SK-N-SH (cell line): Measurements from ENCODE around the gene LRRC42. TPM values are rescaled to one million over a fixed set of nuclear protein-coding genes. Genes with fewer than 3 reads are reported as not detected.

Experiments
- CTCF ChIA-PET: fragments of 300-600, 350-600 bp; formaldehyde crosslinking; extraction: SDS; loops from one replicate; lab custom pipeline; 2021; lab: Yijun Ruan, JAX
- POLR2A ChIA-PET: fragments of 350-600 bp; sonication (Branson Sonifier 250); formaldehyde crosslinking; extraction: SDS; loops from one replicate; lab custom pipeline; 2020; ENCODE audit warnings: antibody characterized with exemption, inconsistent platforms; lab: Yijun Ruan, JAX
- DNase-seq: peaks from one replicate; pipeline ENCODE4 v3.0.0; 2012
- H2AFZ ChIP-seq: fragments of 200-600 bp; sonication (generic); 2 replicates; pipeline ENCODE4 v1.8.1; 2016; ENCODE audit warnings: antibody characterized with exemption, mild to moderate bottlenecking, low read depth
- H3F3A ChIP-seq: fragments of 200-600 bp; sonication (generic); replicated peaks from 2 replicates; pipeline ENCODE3; 2016; ENCODE audit warnings: antibody characterized with exemption, mild to moderate bottlenecking; ENCODE audit not compliant: insufficient read depth
- H3K27ac ChIP-seq, 2 experiments: fragments of 200-500 bp in 1 of 2; fragments of 200-600 bp in 1 of 2; sonication (Bioruptor generic) in 1 of 2; sonication (generic), shearing (Covaris generic) in 1 of 2; 2 replicates each; pipeline versions ENCODE4 v1.5.1 to v1.6.1; 2014 to 2016; ENCODE audit warnings: low read depth in 2 of 2, inconsistent platforms in 1 of 2, low read length in 1 of 2, mild to moderate bottlenecking in 1 of 2, mixed read lengths in 1 of 2
- H3K27me3 ChIP-seq: fragments of 200-600 bp; sonication (generic), shearing (Covaris generic); 2 replicates; pipeline ENCODE4 v1.6.1; 2016; ENCODE audit warnings: mixed run types; ENCODE audit not compliant: insufficient read depth
- H3K36me3 ChIP-seq, 2 experiments: fragments of 200-500 bp in 1 of 2; fragments of 200-600 bp in 1 of 2; sonication (Bioruptor generic) in 1 of 2; sonication (generic) in 1 of 2; replicated peaks in 1 of 2; 2 replicates each; pipeline versions ENCODE3 to v1.5.1; 2014 to 2016; ENCODE audit warnings: low read length in 1 of 2, mild to moderate bottlenecking in 1 of 2; ENCODE audit not compliant: insufficient read depth in 2 of 2, control insufficient read depth in 1 of 2
- H3K4me1 ChIP-seq, 2 experiments: fragments of 200-500 bp in 1 of 2; fragments of 200-600 bp in 1 of 2; sonication (Bioruptor generic) in 1 of 2; sonication (generic), shearing (Covaris generic) in 1 of 2; 2 replicates each; pipeline versions ENCODE4 v1.5.1 to v1.6.1; 2014 to 2016; ENCODE audit warnings: low read depth in 1 of 2, low read length in 1 of 2, mixed run types in 1 of 2; ENCODE audit not compliant: insufficient read depth in 2 of 2, control insufficient read depth in 1 of 2
- H3K4me2 ChIP-seq: fragments of 200-600 bp; sonication (generic), shearing (Covaris generic); 2 replicates; pipeline ENCODE4 v1.6.1; 2017; ENCODE audit warnings: mixed run types
- H3K4me3 ChIP-seq, 2 experiments: fragments of 200-500 bp in 1 of 2; fragments of 200-600 bp in 1 of 2; sonication (Bioruptor generic) in 1 of 2; sonication (generic), shearing (Covaris generic) in 1 of 2; 2 replicates each; pipeline versions ENCODE4 v1.5.1 to v1.8.1; 2014 to 2016; ENCODE audit warnings: low read depth in 2 of 2, inconsistent platforms in 1 of 2, low read length in 1 of 2, mild to moderate bottlenecking in 1 of 2, mixed read lengths in 1 of 2, moderate library complexity in 1 of 2
- H3K79me2 ChIP-seq: fragments of 200-600 bp; sonication (generic); 2 replicates; pipeline ENCODE4 v1.8.1; 2017; ENCODE audit warnings: mild to moderate bottlenecking; ENCODE audit not compliant: insufficient read depth
- H3K9ac ChIP-seq: fragments of 200-600 bp; sonication (generic); 2 replicates; pipeline ENCODE4 v1.6.1; 2017; ENCODE audit warnings: mixed run types
- H3K9me2 ChIP-seq: fragments of 200-600 bp; sonication (generic); 2 replicates; pipeline ENCODE4 v1.6.1; 2017; ENCODE audit warnings: mixed run types
- H3K9me3 ChIP-seq: fragments of 200-600 bp; sonication (generic); 2 replicates; pipeline ENCODE4 v1.6.1; 2017; ENCODE audit warnings: mixed run types, mild to moderate bottlenecking, moderate library complexity
- H4K20me1 ChIP-seq: fragments of 200-600 bp; sonication (generic); 2 replicates; pipeline ENCODE4 v1.6.1; 2017; ENCODE audit warnings: mild to moderate bottlenecking, mixed run types; ENCODE audit not compliant: insufficient read depth
- CHD2 ChIP-seq: fragments of 150-350 bp; IDR thresholded peaks from 2 replicates; pipeline ENCODE4 v1.6.1; 2018; ENCODE audit warnings: low read length; ENCODE audit not compliant: partially characterized antibody
- CTCF ChIP-seq: fragments of 200-600 bp; sonication (generic); IDR thresholded peaks from 2 replicates; pipeline ENCODE4 v1.6.1; 2017; ENCODE audit warnings: antibody characterized with exemption, mild to moderate bottlenecking, moderate library complexity
- FOXM1 ChIP-seq: IDR thresholded peaks from 2 replicates; pipeline ENCODE4 v1.4.0; 2012; ENCODE audit warnings: low read depth, mild to moderate bottlenecking
- IRF3 ChIP-seq: fragments of 150-350 bp; IDR thresholded peaks from 2 replicates; pipeline ENCODE4 v1.6.1; 2016; ENCODE audit warnings: mild to moderate bottlenecking, low read depth, low read length
- NRF1 ChIP-seq: IDR thresholded peaks from 2 replicates; pipeline ENCODE4 v1.6.1; 2012; ENCODE audit warnings: low read depth, mild to moderate bottlenecking, low read length
- PBX3 ChIP-seq: IDR thresholded peaks from 2 replicates; pipeline ENCODE4; 2012
- RCOR1 ChIP-seq: fragments of 150-350 bp; IDR thresholded peaks from 2 replicates; pipeline ENCODE4 v1.6.1; 2017; ENCODE audit warnings: antibody characterized with exemption, low read length
- RFX5 ChIP-seq: IDR thresholded peaks from 2 replicates; pipeline ENCODE4 v1.6.1; 2012; ENCODE audit warnings: mild to moderate bottlenecking, improper control_type of control experiment, low read length
- RXRA ChIP-seq: IDR thresholded peaks from 2 replicates; pipeline ENCODE4 v1.4.0; 2012; ENCODE audit warnings: low read depth, mild to moderate bottlenecking, borderline replicate concordance
- SIN3A ChIP-seq: IDR thresholded peaks from 2 replicates; pipeline ENCODE4 v1.6.1; 2012; ENCODE audit warnings: low read depth, mild to moderate bottlenecking, low read length, moderate library complexity, borderline replicate concordance
- SMC3 ChIP-seq: IDR thresholded peaks from 2 replicates; pipeline ENCODE4 v1.6.1; 2012; ENCODE audit warnings: low read depth, low read length, improper control_type of control experiment
- USF1 ChIP-seq: IDR thresholded peaks from 2 replicates; pipeline ENCODE4 v1.4.0; 2012; ENCODE audit warnings: low read depth, borderline replicate concordance
- YY1 ChIP-seq: IDR thresholded peaks from 2 replicates; pipeline ENCODE4 v1.4.0; 2012; ENCODE audit warnings: low read depth, mild to moderate bottlenecking
- WGBS: methylation state at CpG from one replicate; pipeline ENCODE4 v1.1.6; 2017; ENCODE audit warnings: low lambda C conversion rate; 5-methylcytosine and 5-hydroxymethylcytosine counted together
- polyA plus RNA-seq, 3 experiments: library from polyadenylated mRNA; depleted of rRNA; stranded (reverse); fragments of >200 nt; gene quantifications; 2 replicates each; pipeline ENCODE4 v1.2.3, GENCODE V29; 2012

The LRRC42 gene
- polyA plus RNA-seq, 1 of the 3 experiments (the other 2 are of a cell fraction): 35.0 TPM

GRCh38 chr1:53930932-53931331, 15.2 kb upstream of the LRRC42 start:
- Histone ChIP-seq H3K9me2 (no peaks in the 10 kb centered on the region), H3K27ac (no peak overlapping the region), H3K36me3 (peaks cover 16 to 78% of the 10 kb centered on the region in 2 experiments), H3K9ac (no peak overlapping the region), H3F3A (no peaks in the 10 kb centered on the region), H3K4me2 (no peak overlapping the region), H3K9me3 (peaks cover 27% of the 10 kb centered on the region; the same call in 1 of the 2 replicates), H3K79me2 (no peaks in the 10 kb centered on the region; the same call in 1 of the 2 replicates), H3K27me3 (no peaks in the 10 kb centered on the region), H3K4me3 (no peak overlapping the region), H3K4me1 (no peaks in the 10 kb centered on the region), H2AFZ (no peak overlapping the region), H4K20me1 (no peaks in the 10 kb centered on the region)
- TF ChIP-seq FOXM1 (no peak), RXRA (no peak), USF1 (no peak), YY1 (no peak), RCOR1 (no peak), SMC3 (no peak), PBX3 (no peak), IRF3 (no peak), CHD2 (no peak), RFX5 (no peak), SIN3A (no peak), NRF1 (no peak), CTCF (no peak)
- 76% methylated on average over 3 of the region's 3 CpGs for WGBS
- CTCF ChIA-PET: interaction anchor here (0.6 to 1.3 kb wide), 2 partner anchors 9 to 81 kb away, joined by 3 read pairs; no protein-coding TSS in a partner anchor
- POLR2A ChIA-PET: no interaction called here
- DNase-seq: no peak

GRCh38 chr1:53931523-53931922, 14.6 kb upstream of the LRRC42 start:
- no peaks in the 10 kb centered on the region for H3K27me3 ChIP-seq
- H3K9me3 ChIP-seq: peaks cover 27% of the 10 kb centered on the region; the same call in 1 of the 2 replicates
- H3K9ac ChIP-seq: no peak overlapping the region
- H3K4me3 ChIP-seq: no peak overlapping the region
- H3K4me2 ChIP-seq: no peak overlapping the region
- H3K4me1 ChIP-seq: no peaks in the 10 kb centered on the region
- H3K79me2 ChIP-seq: peaks cover 5% of the 10 kb centered on the region; the same call in 1 of the 2 replicates
- H3K27ac ChIP-seq: no peak overlapping the region
- peaks cover 16 to 81% of the 10 kb centered on the region in 2 experiments for H3K36me3 ChIP-seq
- H3F3A ChIP-seq: no peaks in the 10 kb centered on the region
- H2AFZ ChIP-seq: no peak overlapping the region
- WGBS: 99% methylated on average over 2 of the region's 2 CpGs
- H3K9me2 ChIP-seq: no peaks in the 10 kb centered on the region
- DNase-seq: no peak
- TF ChIP-seq USF1: no peak
- ChIA-PET POLR2A (no interaction called here), CTCF (interaction anchor here (0.6 to 1.3 kb wide), 2 partner anchors 10 to 81 kb away, joined by 3 read pairs; no protein-coding TSS in a partner anchor)
- H4K20me1 ChIP-seq: no peaks in the 10 kb centered on the region
